IPS-18c (cell line): ENCODE measurements around the gene ARMC3.
"Not testable (repeated sequence)": the region's sequence is repeated elsewhere in the genome, so short reads cannot be mapped to it uniquely, and the experiment has no call there.

Source experiments
- H3K4me3 ChIP-seq: 2 replicates; pipeline ENCODE4 v1.7.0; 2013; ENCODE audit warnings: low read depth, mild to moderate bottlenecking, low read length, moderate library complexity; ENCODE audit not compliant: insufficient read depth
- H3K9me3 ChIP-seq: one replicate; pipeline ENCODE4 v1.6.1; 2013; ENCODE audit warnings: mild to moderate bottlenecking, low read length, moderate library complexity; ENCODE audit not compliant: control insufficient read depth, insufficient read depth

ARMC3 gene, protein sequence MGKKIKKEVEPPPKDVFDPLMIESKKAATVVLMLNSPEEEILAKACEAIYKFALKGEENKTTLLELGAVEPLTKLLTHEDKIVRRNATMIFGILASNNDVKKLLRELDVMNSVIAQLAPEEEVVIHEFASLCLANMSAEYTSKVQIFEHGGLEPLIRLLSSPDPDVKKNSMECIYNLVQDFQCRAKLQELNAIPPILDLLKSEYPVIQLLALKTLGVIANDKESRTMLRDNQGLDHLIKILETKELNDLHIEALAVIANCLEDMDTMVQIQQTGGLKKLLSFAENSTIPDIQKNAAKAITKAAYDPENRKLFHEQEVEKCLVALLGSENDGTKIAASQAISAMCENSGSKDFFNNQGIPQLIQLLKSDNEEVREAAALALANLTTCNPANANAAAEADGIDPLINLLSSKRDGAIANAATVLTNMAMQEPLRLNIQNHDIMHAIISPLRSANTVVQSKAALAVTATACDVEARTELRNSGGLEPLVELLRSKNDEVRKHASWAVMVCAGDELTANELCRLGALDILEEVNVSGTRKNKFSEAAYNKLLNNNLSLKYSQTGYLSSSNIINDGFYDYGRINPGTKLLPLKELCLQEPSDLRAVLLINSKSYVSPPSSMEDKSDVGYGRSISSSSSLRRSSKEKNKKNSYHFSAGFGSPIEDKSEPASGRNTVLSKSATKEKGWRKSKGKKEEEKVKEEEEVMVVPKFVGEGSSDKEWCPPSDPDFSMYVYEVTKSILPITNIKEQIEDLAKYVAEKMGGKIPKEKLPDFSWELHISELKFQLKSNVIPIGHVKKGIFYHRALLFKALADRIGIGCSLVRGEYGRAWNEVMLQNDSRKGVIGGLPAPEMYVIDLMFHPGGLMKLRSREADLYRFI

DNA sequence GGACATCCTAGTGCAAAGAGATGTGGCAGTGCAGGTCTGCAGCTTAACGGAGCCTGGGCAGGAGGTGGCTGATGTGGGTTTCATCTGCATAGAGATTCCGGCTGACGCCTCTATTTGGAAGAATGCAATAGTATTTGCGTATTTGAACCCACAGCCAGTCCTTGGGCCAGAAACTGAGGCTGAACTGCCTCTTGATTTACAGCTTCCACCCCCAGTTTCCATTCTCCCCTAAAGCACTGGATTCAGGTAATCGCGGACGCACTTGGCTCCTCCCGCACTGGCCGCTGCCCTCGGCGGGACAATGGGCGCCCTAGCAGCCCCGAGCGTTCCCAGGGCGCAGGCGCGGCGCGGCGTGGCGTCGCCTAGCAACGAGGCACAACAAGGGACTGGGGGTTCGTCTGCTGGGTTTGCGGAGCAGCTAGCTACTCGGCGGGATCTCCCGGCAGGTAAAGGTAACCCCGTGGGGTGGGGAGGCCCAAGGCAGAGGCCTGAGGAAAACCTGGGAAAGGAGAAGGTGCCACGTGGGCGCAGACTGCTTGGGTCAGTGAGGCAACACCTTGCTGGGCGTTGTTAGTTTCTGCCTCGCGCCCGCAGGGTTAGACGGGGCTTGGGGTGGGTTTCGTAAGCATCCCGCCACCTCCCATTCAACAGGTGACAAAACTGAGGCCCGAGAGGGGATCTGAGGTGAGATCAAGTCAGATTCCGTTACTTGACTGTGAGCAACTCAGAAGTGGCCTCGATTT lies at the start of gene ARMC3:
ARMC3 (plus strand) TSS at position 393 of the 743 bp plus-strand sequence. CDS start 3,944 bp downstream, outside the sequence.
- H3K9me3 ChIP-seq = no peaks in the 10 kb centered on the region
- peak within 1 kb of the TSS; percentile 43 for H3K4me3 ChIP-seq

DNA sequence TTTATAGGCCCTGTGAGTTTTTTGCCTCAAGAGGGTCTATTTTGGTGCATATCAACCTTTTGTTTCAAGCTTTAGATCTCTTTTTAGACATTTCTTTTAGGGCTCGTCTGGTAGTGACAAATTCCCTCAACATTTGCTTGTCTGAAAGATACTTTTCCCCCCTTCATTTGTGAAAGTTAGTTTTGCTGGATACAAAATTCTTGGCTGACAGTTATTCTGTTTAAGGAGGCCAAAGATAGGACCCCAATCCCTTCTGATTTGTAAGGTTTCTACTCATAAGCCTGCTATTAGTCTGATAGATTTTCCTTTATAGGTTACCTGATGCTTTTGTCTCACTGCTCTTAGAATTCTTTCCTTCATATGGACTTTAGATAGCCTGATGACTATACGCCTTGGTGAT lies 36.1 kb upstream of the ARMC3 start:
- Histone ChIP-seq H3K4me3 (no peak overlapping the region), H3K9me3 (no peaks in the 10 kb centered on the region)

DNA sequence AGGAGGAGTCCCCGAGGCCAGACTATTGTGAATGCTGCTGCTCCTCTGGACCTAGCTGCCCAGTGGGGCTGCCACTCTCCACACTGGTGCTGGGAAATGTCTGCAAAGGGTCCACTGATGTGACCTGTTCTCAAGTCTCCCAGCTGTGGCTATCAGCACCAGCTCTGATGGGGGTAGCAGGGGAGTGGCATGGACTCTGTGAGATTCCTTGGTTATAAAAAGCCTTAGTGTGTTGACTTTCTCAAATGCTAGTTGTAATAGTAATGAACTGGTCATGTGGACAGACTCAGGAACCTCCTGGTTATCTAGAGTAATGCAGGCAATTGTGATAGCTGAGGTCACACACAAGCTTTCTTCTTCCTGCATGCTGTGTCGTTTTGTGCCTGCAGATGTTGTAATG lies 34.1 kb upstream of the ARMC3 start:
- Histone ChIP-seq H3K4me3 (no peak overlapping the region), H3K9me3 (no peaks in the 10 kb centered on the region)

DNA sequence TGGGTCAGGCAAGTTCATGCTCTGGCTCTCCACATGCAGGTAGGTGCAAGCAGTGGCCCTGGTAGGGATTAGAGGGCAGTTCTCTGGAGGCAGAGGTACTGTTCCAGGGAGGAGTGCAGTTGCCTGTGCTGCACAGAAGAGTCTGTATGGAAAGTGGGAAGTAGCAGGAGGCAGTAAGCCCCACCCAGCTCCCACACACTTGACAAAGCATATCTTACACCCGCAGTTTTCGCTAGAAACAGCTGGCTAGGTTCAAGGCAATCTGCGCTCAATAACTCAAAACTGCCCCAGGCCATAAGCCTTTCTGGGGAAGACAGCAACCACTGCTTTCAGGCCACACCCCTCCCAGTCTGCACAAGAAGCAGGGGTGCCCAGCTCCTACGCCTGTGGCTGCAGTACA lies 33.1 kb upstream of the ARMC3 start:
- H3K9me3 ChIP-seq = no peaks in the 10 kb centered on the region
- no peak overlapping the region for H3K4me3 ChIP-seq

DNA sequence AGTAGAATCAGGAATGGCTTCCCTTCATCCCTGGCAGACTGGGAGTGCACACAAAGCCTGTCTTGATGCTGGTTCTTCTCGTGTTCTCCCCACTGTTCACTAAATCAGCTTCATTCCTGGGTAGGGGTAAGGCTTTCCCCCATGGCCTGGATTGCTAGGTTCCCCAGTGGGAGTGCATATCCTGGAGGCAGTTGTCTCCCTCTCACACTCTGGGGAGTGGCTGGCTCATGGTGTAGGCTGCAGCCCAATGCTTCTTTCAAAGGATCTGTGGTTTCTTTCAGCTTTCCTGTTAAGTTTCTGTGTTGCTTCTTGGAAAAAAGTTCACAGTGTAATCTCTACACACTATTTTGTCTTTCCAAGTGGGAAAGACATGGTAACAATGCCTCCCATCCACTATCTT lies 32.6 kb upstream of the ARMC3 start:
- Histone ChIP-seq H3K9me3 (no peaks in the 10 kb centered on the region), H3K4me3 (no peak overlapping the region)

DNA sequence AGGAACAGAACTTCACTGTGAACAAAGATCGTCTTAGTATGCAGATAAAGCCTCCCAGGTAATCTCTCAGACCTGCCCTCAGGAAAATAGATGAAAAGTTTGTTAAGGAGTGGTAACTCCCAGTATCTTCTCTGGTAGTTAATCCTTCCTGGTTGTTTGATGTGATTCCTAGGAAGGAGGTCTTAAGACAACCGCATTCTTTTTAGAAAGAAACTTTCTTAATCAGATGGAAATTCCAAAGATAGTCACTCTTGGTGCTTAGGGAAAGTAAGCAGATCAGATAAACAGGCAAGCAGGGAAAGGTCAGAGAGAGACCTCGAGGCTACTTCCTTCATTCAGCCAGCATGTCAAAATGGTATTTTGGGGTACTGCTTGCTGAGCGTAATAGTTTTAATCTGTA lies 30.5 kb upstream of the ARMC3 start:
- no peak overlapping the region for H3K4me3 ChIP-seq
- H3K9me3 ChIP-seq = no peaks in the 10 kb centered on the region

DNA sequence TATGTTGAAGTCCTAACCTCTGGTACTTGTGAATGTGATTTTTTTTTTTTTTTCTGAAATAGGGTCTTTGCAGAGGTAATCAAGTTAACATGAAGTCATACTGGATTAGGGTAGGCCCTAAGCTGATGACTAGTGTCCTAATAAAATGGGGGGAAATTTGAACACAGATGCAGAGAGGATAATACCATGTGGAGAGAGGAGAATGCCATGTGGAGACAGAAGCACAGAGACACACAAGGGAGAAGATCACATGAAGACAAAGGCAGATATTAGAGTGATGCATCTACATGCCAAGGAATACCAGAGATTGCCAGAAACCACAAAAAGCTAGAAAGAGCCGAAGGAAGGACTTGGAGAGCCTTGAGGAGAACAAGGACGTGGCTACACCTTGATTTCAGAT lies 28.5 kb upstream of the ARMC3 start:
- no peak overlapping the region for H3K4me3 ChIP-seq
- H3K9me3 ChIP-seq = no peaks in the 10 kb centered on the region

DNA sequence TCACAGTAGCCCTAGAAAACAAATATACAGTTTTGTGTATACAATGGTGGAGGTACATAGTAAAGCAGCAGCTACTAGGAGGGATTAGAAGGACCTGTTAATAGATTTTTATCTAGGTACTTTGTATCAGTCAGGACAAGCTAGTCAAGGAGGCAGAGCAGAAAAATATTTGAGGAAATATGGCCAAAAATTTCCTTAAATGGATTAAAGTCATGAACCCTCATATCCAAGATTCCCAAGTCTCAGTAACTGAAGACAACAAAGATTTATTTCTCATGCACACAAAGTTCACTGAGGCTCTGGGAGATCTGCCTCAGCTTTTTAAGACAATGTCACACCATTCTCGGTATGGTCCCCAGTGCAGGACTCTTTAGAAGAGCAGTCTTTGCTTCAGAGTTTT lies 28.1 kb upstream of the ARMC3 start:
- Histone ChIP-seq H3K4me3 (no peak overlapping the region), H3K9me3 (no peaks in the 10 kb centered on the region)

DNA sequence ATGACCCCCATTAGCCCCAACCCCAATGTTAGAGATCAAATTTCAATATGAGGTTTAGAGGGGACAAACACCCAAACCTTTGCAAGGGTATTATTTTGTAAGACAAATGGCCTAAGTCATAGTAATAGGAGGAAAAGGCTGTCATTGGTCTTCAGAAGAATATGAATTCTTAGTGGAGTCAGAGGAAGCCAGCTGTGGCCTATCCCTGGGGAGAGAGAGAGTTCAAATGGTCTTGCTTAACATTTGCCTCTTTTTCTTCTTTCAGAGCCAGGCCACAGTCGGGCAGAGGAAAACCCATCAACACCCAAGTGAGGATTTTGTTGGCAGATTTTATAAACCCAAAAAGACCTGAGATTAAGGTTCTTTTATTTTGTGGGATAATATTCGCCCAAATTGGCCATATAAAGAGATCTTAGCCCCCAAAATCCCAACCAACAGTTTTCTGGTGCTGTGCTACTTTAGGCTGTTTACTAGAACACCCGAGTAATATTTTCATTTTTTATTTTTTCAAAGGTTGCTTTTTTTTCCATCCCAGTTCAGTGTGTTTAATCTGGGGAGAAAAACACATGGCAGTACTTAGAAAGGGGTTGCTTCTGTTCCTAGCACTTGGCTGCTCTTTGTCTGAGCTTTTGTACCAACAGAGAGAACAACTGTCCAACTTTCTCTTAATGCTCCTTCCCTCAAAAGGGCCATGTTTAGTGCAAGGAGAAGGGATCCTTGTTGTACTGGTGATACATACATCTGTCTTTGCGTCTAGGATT lies 26.8 kb upstream of the ARMC3 start:
- H3K4me3 ChIP-seq = no peak overlapping the region
- H3K9me3 ChIP-seq = no peaks in the 10 kb centered on the region

DNA sequence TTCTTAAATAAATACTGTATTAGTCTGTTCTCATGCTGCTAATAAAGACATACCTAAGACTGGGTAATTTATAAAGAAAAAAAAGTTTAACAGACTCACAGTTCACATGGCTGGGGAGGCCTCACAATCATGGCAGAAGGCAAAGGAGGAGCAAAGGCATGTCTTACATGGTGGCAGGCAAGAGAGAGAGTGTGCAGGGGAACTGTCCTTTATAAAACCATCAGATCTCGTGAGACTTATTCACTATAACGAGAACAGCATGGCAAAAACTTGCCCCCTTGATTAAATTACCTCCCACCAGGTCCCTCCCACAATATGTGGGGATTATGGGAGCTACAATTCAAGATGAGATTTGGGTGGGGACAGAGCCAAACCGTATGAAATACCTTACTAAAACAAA lies 25.7 kb upstream of the ARMC3 start:
- H3K9me3 ChIP-seq, H3K4me3 ChIP-seq: not testable (repeated sequence)

DNA sequence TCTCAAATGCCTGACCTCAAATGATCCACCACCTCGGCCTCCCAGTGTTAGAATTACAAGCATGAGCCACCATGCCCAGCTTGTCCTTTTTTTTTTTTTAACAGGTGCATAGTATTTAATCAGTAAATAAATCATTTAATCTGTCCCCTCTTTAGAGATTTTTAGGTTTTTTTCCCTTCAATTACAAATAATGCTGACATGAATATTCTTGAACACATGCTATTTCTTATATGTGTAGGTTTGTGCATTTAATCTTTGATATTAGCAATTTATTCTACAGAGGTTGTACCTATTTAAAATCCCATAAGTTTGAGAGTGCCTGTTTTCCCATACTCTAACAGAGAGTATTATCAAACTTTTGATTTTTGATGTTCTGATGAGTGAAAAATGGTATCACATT lies 24.2 kb upstream of the ARMC3 start:
- Histone ChIP-seq H3K9me3 (peaks cover 4% of the 10 kb centered on the region), H3K4me3 (no peak overlapping the region)

DNA sequence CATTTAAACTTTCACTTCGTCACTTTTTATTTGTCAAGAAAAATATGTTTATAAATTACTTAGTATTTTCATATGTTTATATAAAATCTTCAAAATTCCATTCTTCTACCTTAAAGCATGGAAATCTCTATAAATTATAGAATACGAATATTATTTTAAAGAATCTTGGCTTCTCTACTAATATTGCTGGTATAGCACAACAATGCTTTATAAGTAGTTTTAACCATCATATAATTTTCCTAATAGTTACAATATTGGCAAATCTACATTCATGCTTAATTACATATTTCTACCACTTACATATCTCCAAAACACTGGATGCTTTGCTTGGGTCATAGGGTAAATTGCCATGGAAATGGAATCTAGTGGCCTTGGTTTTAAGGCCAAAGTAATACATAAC lies 21.1 kb upstream of the ARMC3 start:
- peaks cover 7% of the 10 kb centered on the region for H3K9me3 ChIP-seq
- no peak overlapping the region for H3K4me3 ChIP-seq

DNA sequence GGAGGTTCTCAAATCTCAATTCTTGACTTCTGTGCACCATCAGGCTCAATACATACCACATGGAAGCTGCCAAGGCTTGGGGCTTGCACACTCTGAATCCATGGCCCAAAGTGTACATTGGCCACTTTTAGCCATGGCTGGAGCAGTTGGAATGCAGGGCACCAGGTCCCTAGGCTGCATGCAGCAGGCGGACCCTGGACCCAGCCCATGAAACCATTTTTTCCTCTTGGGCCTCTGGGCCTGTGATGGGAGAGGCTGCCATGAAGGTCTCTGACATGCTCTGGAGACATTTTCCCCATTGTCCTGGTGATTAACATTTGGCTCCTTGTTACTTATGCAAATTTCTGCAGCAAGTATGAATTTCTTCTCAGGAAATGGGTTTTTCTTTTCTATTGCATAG lies 19.0 kb upstream of the ARMC3 start:
- H3K9me3 ChIP-seq = peaks cover 7% of the 10 kb centered on the region
- no peak overlapping the region for H3K4me3 ChIP-seq

DNA sequence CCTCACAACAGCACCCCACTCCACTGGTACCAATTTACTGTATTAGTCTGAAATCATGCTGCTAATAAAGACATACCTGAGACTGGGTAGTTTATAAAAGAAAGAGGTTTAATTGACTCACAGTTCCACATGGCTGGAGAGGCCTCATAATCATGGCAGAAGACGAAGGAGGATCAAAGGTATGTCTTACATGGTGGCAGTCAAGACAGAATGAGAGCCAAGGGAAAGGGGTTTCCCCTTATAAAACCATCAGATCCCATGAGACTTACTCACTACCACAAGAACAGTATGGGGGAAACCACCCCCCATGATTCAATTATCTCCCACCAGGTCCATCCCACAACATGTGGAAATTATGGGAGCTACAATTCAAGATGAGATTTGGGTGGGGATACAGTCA lies 18.2 kb upstream of the ARMC3 start:
- H3K9me3 ChIP-seq = not testable (repeated sequence)

DNA sequence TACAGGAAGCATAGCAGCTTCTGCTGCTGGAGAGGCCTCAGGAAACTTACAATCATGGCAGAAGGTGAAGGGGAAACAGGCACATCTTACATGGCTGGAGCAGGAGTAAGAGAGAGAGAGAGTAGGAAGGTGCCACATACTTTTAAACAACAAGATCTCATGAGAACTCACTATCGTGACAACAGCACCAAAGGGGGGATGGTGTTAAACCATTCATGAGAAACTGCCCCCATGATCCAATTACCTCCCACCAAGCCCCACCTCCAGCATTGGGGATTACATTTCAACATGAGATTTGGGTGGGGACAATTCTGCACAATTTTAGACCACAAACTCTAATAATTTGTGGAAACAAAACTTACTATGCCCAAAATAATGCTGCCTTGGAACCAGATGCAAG lies 16.8 kb upstream of the ARMC3 start:
- no peak overlapping the region for H3K4me3 ChIP-seq
- H3K9me3 ChIP-seq = peaks cover 7% of the 10 kb centered on the region

More for the DNA sequence above, 18.2 kb upstream of the ARMC3 start:
- not testable (repeated sequence) for H3K4me3 ChIP-seq

DNA sequence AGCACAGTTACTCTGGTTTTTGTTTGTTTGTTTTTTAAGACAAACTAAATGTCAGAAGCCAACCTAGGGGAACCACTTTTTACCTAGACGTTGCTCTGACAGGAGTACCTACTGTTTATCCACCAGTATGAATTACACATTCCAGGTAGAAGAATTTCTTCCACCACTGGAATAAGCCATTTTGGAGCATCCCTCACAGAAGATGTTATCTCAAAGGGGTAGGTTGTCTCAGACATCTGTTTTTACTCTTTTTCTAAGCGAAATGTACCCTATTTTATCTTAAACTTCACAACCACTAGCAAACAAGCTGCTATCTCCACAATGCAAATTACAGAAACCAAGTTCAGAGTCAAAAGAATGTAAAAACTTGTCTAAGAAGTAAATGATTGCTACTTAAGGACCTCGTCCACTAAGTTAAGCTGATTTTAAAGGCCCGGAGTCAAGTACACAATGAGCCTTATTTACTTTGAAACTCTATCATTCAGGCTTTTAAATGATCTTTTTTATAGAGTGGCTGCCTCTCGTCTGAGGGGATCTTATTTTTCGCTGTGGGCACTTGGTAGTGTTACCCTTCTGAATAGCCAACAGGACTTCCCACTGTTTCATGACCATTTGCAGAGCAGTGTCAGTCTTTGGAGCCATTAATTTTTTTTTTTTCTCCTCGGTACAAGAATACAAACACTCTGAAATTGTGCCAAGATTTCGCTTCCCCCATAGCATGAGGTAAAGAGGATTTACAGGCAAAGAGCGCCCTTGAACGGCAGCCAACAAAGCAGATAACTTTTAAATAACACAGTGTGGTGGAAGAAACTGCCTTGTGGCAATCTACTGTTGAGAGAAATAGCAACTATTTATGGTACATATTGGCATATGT lies 15.7 kb upstream of the ARMC3 start:
- Histone ChIP-seq H3K9me3 (peaks cover 9% of the 10 kb centered on the region), H3K4me3 (no peak overlapping the region)
